GM12878 (cell line): Measurements from ENCODE around the gene NTM. TPM values are rescaled to one million over a fixed set of nuclear protein-coding genes. Genes with fewer than 3 reads are reported as not detected.

Source experiments
- ASH2L ChIP-seq: fragments of 300-600, 200-600 bp; sonication (generic); IDR thresholded peaks from 2 replicates; pipeline ENCODE4 v1.6.1; 2017; ENCODE audit warnings: low read depth, mild to moderate bottlenecking, borderline replicate concordance
- BRCA1 ChIP-seq: IDR thresholded peaks from 2 replicates; pipeline ENCODE4 v1.6.1; 2011; ENCODE audit warnings: low read depth, low read length, improper control_type of control experiment
- CBFB ChIP-seq: IDR thresholded peaks from 2 replicates; pipeline ENCODE4 v1.6.1; 2016; ENCODE audit warnings: antibody characterized with exemption, low read depth
- CHD2 ChIP-seq: IDR thresholded peaks from 2 replicates; pipeline ENCODE4 v1.6.1; 2011; ENCODE audit warnings: low read depth, low read length, improper control_type of control experiment, borderline replicate concordance
- CHD4 ChIP-seq: fragments of 200-600 bp; sonication (generic); IDR thresholded peaks from 2 replicates; pipeline ENCODE4 v1.6.1; 2016; ENCODE audit warnings: mild to moderate bottlenecking
- CREB1 ChIP-seq: IDR thresholded peaks from 2 replicates; pipeline ENCODE4 v1.6.1; 2012; ENCODE audit warnings: low read depth, mild to moderate bottlenecking, inconsistent platforms
- CREM ChIP-seq: IDR thresholded peaks from 2 replicates; pipeline ENCODE4 v1.6.1; 2014; ENCODE audit warnings: antibody characterized with exemption, low read depth
- GABPA ChIP-seq: IDR thresholded peaks from 2 replicates; pipeline ENCODE4 v1.6.1; 2014; ENCODE audit warnings: antibody characterized with exemption, low read depth, mild to moderate bottlenecking, inconsistent platforms
- IKZF2 ChIP-seq, 2 experiments: fragments of 450-650 bp; IDR thresholded peaks; 2 replicates each; pipeline ENCODE4 v1.6.1; 2017; ENCODE audit warnings: mild to moderate bottlenecking in 2 of 2, moderate library complexity in 2 of 2
- KLF5 ChIP-seq: fragments of 450-650 bp; IDR thresholded peaks from 2 replicates; pipeline ENCODE4 v1.6.1; 2014; ENCODE audit warnings: mild to moderate bottlenecking; ENCODE audit not compliant: partially characterized antibody
- RELA ChIP-seq: fragments of 450-650 bp; IDR thresholded peaks from 2 replicates; pipeline ENCODE4 v1.8.0; 2014; ENCODE audit warnings: borderline replicate concordance; ENCODE audit not compliant: partially characterized antibody
- SIN3A ChIP-seq: IDR thresholded peaks from 2 replicates; pipeline ENCODE4 v1.6.1; 2012; ENCODE audit warnings: low read depth, low read length, improper control_type of control experiment
- SKIL ChIP-seq: fragments of 450-650 bp; IDR thresholded peaks from 2 replicates; pipeline ENCODE4 v1.6.1; 2017; ENCODE audit warnings: mild to moderate bottlenecking, low read depth, inconsistent platforms; ENCODE audit not compliant: poor library complexity, severe bottlenecking
- TCF12 ChIP-seq: IDR thresholded peaks from 2 replicates; pipeline ENCODE4 v1.6.1; 2011; ENCODE audit warnings: low read depth, mild to moderate bottlenecking, low read length
- ZNF687 ChIP-seq: fragments of 450-650 bp; IDR thresholded peaks from 2 replicates; pipeline ENCODE4 v1.6.1; 2017; ENCODE audit warnings: mild to moderate bottlenecking, moderate library complexity
- polyA plus RNA-seq, 11 experiments: library from polyadenylated mRNA; depleted of rRNA in 4 of 11; unstranded in 6 of 11; stranded (reverse) in 5 of 11; fragments of >200 nt; fragmentation: Nextera tagmentation in 4 of 11; fragmentation: Illumina TruSeq in 1 of 11; extraction: Ambion mirVana in 4 of 11; extraction: Trizol in 1 of 11; gene quantifications; 1 replicate in 1 of 11; 2 replicates in 10 of 11; pipeline versions ENCODE4 v1.2.1 to v1.2.3, GENCODE V29; 2011 to 2016; ENCODE audit warnings: inconsistent platforms in 2 of 11, missing spikeins in 2 of 11, low read depth in 1 of 11
- total RNA-seq, 4 experiments: library from RNA; depleted of rRNA in 3 of 4; stranded (reverse); fragments of >200 nt in 3 of 4; fragmentation: Illumina TruSeq in 1 of 4; extraction: Trizol in 1 of 4; gene quantifications; 2 replicates each; pipeline versions ENCODE4 v1.2.1 to v1.2.3, GENCODE V29; 2013 to 2021
- TF ChIP-seq, protein P1 (sequence below): fragments of 450-650 bp; formaldehyde crosslinking; IDR thresholded peaks from 2 replicates; pipeline ENCODE4 v1.5.0; 2022; ENCODE audit warnings: mild to moderate bottlenecking, missing genetic modification characterization

The NTM gene
- total and polyA plus RNA-seq, 10 of the 15 experiments (the other 5 are each of a cell fraction or from before 2014, with no cell fraction given): not detected

- TF ChIP-seq, protein P1, sequence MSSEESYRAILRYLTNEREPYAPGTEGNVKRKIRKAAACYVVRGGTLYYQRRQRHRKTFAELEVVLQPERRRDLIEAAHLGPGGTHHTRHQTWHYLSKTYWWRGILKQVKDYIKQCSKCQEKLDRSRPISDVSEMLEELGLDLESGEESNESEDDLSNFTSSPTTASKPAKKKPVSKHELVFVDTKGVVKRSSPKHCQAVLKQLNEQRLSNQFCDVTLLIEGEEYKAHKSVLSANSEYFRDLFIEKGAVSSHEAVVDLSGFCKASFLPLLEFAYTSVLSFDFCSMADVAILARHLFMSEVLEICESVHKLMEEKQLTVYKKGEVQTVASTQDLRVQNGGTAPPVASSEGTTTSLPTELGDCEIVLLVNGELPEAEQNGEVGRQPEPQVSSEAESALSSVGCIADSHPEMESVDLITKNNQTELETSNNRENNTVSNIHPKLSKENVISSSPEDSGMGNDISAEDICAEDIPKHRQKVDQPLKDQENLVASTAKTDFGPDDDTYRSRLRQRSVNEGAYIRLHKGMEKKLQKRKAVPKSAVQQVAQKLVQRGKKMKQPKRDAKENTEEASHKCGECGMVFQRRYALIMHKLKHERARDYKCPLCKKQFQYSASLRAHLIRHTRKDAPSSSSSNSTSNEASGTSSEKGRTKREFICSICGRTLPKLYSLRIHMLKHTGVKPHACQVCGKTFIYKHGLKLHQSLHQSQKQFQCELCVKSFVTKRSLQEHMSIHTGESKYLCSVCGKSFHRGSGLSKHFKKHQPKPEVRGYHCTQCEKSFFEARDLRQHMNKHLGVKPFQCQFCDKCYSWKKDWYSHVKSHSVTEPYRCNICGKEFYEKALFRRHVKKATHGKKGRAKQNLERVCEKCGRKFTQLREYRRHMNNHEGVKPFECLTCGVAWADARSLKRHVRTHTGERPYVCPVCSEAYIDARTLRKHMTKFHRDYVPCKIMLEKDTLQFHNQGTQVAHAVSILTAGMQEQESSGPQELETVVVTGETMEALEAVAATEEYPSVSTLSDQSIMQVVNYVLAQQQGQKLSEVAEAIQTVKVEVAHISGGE (CRISPR knock-in tag): no peak
- TF ChIP-seq SKIL (no peak), RELA (no peak), CHD4 (no peak), TCF12 (no peak), CREM (no peak), ASH2L (no peak), BRCA1 (no peak), CBFB (no peak), SIN3A (no peak), KLF5 (no peak), ZNF687 (no peak), IKZF2 (IDR thresholded peaks at IDR 0.05) (no peak), GABPA (no peak), CHD2 (no peak), CREB1 (no peak)
These were observed 725.1 kb downstream of the NTM start (continued) for GRCh38 chr11:132095230-132096131.
